ENCODE data around the gene EPO.

GRCh38 chr7:100723732-100724275 is 3.5 kb downstream of the EPO start:
- TF ChIP-seq CTCF (IDR thresholded peaks at IDR 0.05; ENCODE audit: borderline replicate concordance, extremely low read depth, low read length, poor library complexity, severe bottlenecking) (no peak), EZH2 (IDR thresholded peaks at IDR 0.05; ENCODE audit: borderline replicate concordance, low read depth, low read length, severe bottlenecking) (no peak)
